ENCODE data around the gene MDFIC2.

MDFIC2 gene

DNA sequence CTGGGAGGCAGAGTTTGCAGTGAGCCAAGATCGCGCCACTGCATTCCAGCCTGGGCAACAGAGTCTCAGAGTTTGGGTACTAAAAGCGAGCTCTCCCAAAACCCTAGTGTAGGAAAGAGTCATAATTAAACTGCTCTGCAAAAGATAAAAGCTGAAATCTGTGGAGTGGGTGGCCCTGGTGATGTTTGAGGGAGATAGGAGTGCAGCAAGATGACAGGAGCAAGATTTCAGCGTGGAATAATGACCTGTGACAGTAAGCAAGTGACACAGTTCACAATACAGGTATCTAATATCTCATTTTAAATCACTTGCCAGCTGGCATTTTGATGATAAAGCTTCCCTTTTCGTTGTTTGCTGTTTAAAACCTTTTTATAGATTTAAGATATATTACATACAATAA, 79.3 kb downstream of the MDFIC2 start:
- Histone ChIP-seq H3K27me3 (replicated peaks; ENCODE audit: insufficient read depth, low read length) (no peaks in the 10 kb centered on the region), H3K79me2 (ENCODE audit: low read length) (no peaks in the 10 kb centered on the region), H3K27ac (ENCODE audit: low read length) (no peak overlapping the region), H3K9me3 (replicated peaks; ENCODE audit: insufficient read depth, low read length) (no peaks in the 10 kb centered on the region), H2AFZ (ENCODE audit: low read length) (no peak overlapping the region), H3K9ac (ENCODE audit: low read length) (no peak overlapping the region), H3K4me3 (ENCODE audit: low read length) (no peak overlapping the region), H3F3A (ENCODE audit: insufficient read depth, low read length) (no peaks in the 10 kb centered on the region), H4K20me1 (ENCODE audit: insufficient read depth, low read length) (no peaks in the 10 kb centered on the region), H3K9me2 (replicated peaks; ENCODE audit: insufficient read depth, low read length) (no peaks in the 10 kb centered on the region), H3K4me1 (ENCODE audit: low read length) (no peaks in the 10 kb centered on the region), H3K36me3 (replicated peaks; ENCODE audit: insufficient read depth, low read length) (no peaks in the 10 kb centered on the region), H3K4me2 (ENCODE audit: low read depth, low read length) (no peak overlapping the region)
- TF ChIP-seq CTCF (IDR thresholded peaks at IDR 0.05; ENCODE audit: low read length): no peak
- no peak for TF ChIP-seq EZH2 (optimal IDR thresholded peaks at IDR 0.05; ENCODE audit: low read depth, low read length)
- no peak for TF ChIP-seq EZH2phosphoT487 (IDR thresholded peaks at IDR 0.05; ENCODE audit: low read length)
- DNase-seq: no peak

DNA sequence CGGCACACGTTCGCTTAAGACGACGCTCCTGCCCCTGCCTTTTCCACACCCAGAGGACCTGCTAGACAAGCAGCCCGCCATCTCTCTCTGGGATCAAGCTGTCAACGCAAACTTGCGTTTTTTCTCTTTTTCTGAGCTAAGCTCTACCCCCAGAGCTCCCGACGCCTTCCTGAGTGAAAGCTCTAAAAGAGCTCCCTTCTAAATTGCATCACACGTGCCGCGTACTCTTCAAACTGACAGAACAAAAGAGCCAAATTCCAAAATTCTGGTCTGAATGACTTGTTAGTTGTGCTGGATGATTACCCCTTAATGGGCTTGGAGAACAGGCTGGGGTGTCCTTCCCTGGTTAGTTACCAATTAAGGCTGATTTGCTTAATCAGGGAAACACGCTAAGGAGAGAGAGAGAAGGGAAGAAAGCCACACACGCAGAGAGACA, 81.2 kb downstream of the MDFIC2 start:
- Histone ChIP-seq H3K9me3 (replicated peaks; ENCODE audit: insufficient read depth, low read length) (no peaks in the 10 kb centered on the region), H2AFZ (ENCODE audit: low read length) (no peak overlapping the region), H3K4me1 (ENCODE audit: low read length) (no peaks in the 10 kb centered on the region), H3K27ac (ENCODE audit: low read length) (no peak overlapping the region), H3K4me2 (ENCODE audit: low read depth, low read length) (no peak overlapping the region), H4K20me1 (ENCODE audit: insufficient read depth, low read length) (no peaks in the 10 kb centered on the region), H3K36me3 (replicated peaks; ENCODE audit: insufficient read depth, low read length) (no peaks in the 10 kb centered on the region), H3K9ac (ENCODE audit: low read length) (no peak overlapping the region), H3F3A (ENCODE audit: insufficient read depth, low read length) (no peaks in the 10 kb centered on the region), H3K79me2 (ENCODE audit: low read length) (no peaks in the 10 kb centered on the region), H3K4me3 (ENCODE audit: low read length) (no peak overlapping the region), H3K27me3 (replicated peaks; ENCODE audit: insufficient read depth, low read length) (no peaks in the 10 kb centered on the region), H3K9me2 (replicated peaks; ENCODE audit: insufficient read depth, low read length) (no peaks in the 10 kb centered on the region)
- no peak for TF ChIP-seq EZH2 (optimal IDR thresholded peaks at IDR 0.05; ENCODE audit: low read depth, low read length)
- no peak for DNase-seq

DNA sequence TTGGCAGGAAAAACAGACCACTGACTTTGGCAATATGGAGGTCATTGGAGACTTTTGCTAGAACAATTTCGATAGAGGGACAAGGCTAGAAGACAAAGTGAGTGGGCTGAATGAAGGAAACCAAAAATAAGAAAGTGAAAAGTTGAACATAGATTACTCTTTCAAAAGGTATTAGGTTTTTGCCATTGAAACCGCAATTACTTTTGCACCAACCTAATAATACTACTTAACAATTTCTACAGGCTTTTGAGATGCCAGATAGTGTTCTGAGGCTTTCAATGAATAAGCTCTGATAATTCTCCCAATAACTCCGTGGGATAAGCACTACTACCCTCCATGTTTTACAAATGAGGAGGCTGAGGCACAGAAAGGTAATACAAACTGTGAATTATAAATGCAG, 85.0 kb downstream of the MDFIC2 start:
- no peaks in the 10 kb centered on the region for H3K27me3 ChIP-seq (replicated peaks; ENCODE audit: insufficient read depth, low read length)
- no peaks in the 10 kb centered on the region for H3K9me2 ChIP-seq (replicated peaks; ENCODE audit: insufficient read depth, low read length)
- H3K79me2 ChIP-seq (ENCODE audit: low read length): no peaks in the 10 kb centered on the region
- H3F3A ChIP-seq (ENCODE audit: insufficient read depth, low read length): no peaks in the 10 kb centered on the region
- no peak overlapping the region for H2AFZ ChIP-seq (ENCODE audit: low read length)
- H3K4me2 ChIP-seq (ENCODE audit: low read depth, low read length): no peak overlapping the region
- no peak for DNase-seq
- TF ChIP-seq EZH2 (optimal IDR thresholded peaks at IDR 0.05; ENCODE audit: low read depth, low read length) (no peak), EZH2phosphoT487 (IDR thresholded peaks at IDR 0.05; ENCODE audit: low read length) (no peak)
- no peaks in the 10 kb centered on the region for H3K4me1 ChIP-seq (ENCODE audit: low read length)
- H3K9ac ChIP-seq (ENCODE audit: low read length): no peak overlapping the region
- no peak overlapping the region for H3K27ac ChIP-seq (ENCODE audit: low read length)
- H3K4me3 ChIP-seq (ENCODE audit: low read length): no peak overlapping the region
- H3K36me3 ChIP-seq (replicated peaks; ENCODE audit: insufficient read depth, low read length): no peaks in the 10 kb centered on the region
- H3K9me3 ChIP-seq (replicated peaks; ENCODE audit: insufficient read depth, low read length): no peaks in the 10 kb centered on the region
- no peaks in the 10 kb centered on the region for H4K20me1 ChIP-seq (ENCODE audit: insufficient read depth, low read length)

GRCh38 chr3:70225146-70225545, 87.3 kb downstream of the MDFIC2 start:
- H3K27ac ChIP-seq (ENCODE audit: low read length): no peak overlapping the region
- H3K9me2 ChIP-seq (replicated peaks; ENCODE audit: insufficient read depth, low read length): no peaks in the 10 kb centered on the region
- no peaks in the 10 kb centered on the region for H3K9me3 ChIP-seq (replicated peaks; ENCODE audit: insufficient read depth, low read length)
- H3K4me2 ChIP-seq (ENCODE audit: low read depth, low read length): no peak overlapping the region
- no peak overlapping the region for H2AFZ ChIP-seq (ENCODE audit: low read length)
- no peaks in the 10 kb centered on the region for H3K27me3 ChIP-seq (replicated peaks; ENCODE audit: insufficient read depth, low read length)
- no peaks in the 10 kb centered on the region for H3K4me1 ChIP-seq (ENCODE audit: low read length)
- TF ChIP-seq CTCF (IDR thresholded peaks at IDR 0.05; ENCODE audit: low read length): no peak
- no peak for TF ChIP-seq EZH2phosphoT487 (IDR thresholded peaks at IDR 0.05; ENCODE audit: low read length)
- TF ChIP-seq EZH2 (optimal IDR thresholded peaks at IDR 0.05; ENCODE audit: low read depth, low read length): no peak
- no peak overlapping the region for H3K4me3 ChIP-seq (ENCODE audit: low read length)
- no peak overlapping the region for H3K9ac ChIP-seq (ENCODE audit: low read length)
- DNase-seq: no peak
- H3K36me3 ChIP-seq (replicated peaks; ENCODE audit: insufficient read depth, low read length): no peaks in the 10 kb centered on the region
- H4K20me1 ChIP-seq (ENCODE audit: insufficient read depth, low read length): no peaks in the 10 kb centered on the region
- H3F3A ChIP-seq (ENCODE audit: insufficient read depth, low read length): no peaks in the 10 kb centered on the region
- H3K79me2 ChIP-seq (ENCODE audit: low read length): no peaks in the 10 kb centered on the region

All from MM.1S (cell line).